Vagina (tissue), 2 donors: ENCODE measurements around the gene B4GALT2.

Source experiments
- CTCF ChIP-seq, 3 experiments: fragments of 450-650 bp in 2 of 3; fragments of 200-600 bp in 1 of 3; sonication (generic) in 1 of 3; IDR thresholded peaks; one replicate each; pipeline ENCODE4 v1.5.1; 2017 to 2019; ENCODE audit warnings: antibody characterized with exemption in 3 of 3, mild to moderate bottlenecking in 2 of 3, moderate library complexity in 2 of 3
- POLR2A ChIP-seq, 2 donors: fragments of 450-650 bp; IDR thresholded peaks; one replicate each; pipeline ENCODE4 v1.6.1; 2017; ENCODE audit warnings: antibody characterized with exemption in 2 of 2, mild to moderate bottlenecking in 2 of 2, moderate library complexity in 2 of 2

GRCh38 chr1:43987159-43987902 lies 8.3 kb downstream of the B4GALT2 start:
- TF ChIP-seq CTCF (IDR thresholded peaks at IDR 0.05) = no peak
- TF ChIP-seq POLR2A (IDR thresholded peaks at IDR 0.05) = no peak
